Tibial nerve (tissue), 4 donors: ENCODE results near the gene KATNAL2. TPM values are rescaled to one million over a fixed set of nuclear protein-coding genes. Genes with fewer than 3 reads are reported as not detected.

Source experiments
- DNase-seq, 2 donors: peaks; one replicate each; pipeline ENCODE4 v3.0.0-alpha.2; 2019; ENCODE audit warnings: low spot score in 2 of 2
- H3K27ac ChIP-seq, 4 donors: fragments of 200-600 bp; sonication (generic) in 3 of 4; one replicate each; pipeline ENCODE4 v1.5.1; 2017 to 2019; ENCODE audit warnings: mild to moderate bottlenecking in 1 of 4
- H3K27me3 ChIP-seq, 2 donors: fragments of 200-600 bp; sonication (generic) in 1 of 2; one replicate each; pipeline versions ENCODE4 v1.5.1 to v1.6.0; 2017 to 2019
- H3K36me3 ChIP-seq, 3 donors: fragments of 200-600 bp; sonication (generic); one replicate each; pipeline ENCODE4 v1.5.1; 2018 to 2019
- H3K4me1 ChIP-seq, 4 donors: fragments of 200-600 bp; sonication (generic) in 3 of 4; one replicate each; pipeline ENCODE4 v1.5.1; 2017 to 2019
- H3K4me3 ChIP-seq, 4 donors: fragments of 200-600 bp; sonication (generic) in 3 of 4; one replicate each; pipeline ENCODE4 v1.5.1; 2017 to 2019; ENCODE audit warnings: mild to moderate bottlenecking in 1 of 4, moderate library complexity in 1 of 4
- H3K9me3 ChIP-seq, 4 donors: fragments of 200-600 bp; sonication (generic) in 3 of 4; one replicate each; pipeline ENCODE4 v1.5.1; 2017 to 2019
- EP300 ChIP-seq, 2 donors: sonication (generic); formaldehyde crosslinking; IDR thresholded peaks; one replicate each; pipeline ENCODE4 v1.6.1; 2017; ENCODE audit warnings: antibody characterized with exemption in 2 of 2, mild to moderate bottlenecking in 1 of 2
- POLR2A ChIP-seq, 2 donors: fragments of 450-650 bp; IDR thresholded peaks; one replicate each; pipeline ENCODE4 v1.6.1; 2017; ENCODE audit warnings: antibody characterized with exemption in 2 of 2, mild to moderate bottlenecking in 2 of 2, moderate library complexity in 2 of 2
- WGBS, 2 donors: methylation state at CpG; one replicate each; pipeline ENCODE4 v1.1.5; 2018; 5-methylcytosine and 5-hydroxymethylcytosine counted together
- total RNA-seq, 4 donors: library from RNA; depleted of rRNA; stranded (reverse); fragments of >200 nt; gene quantifications; one replicate each; pipeline ENCODE4 v1.1.0, GENCODE V29; 2016
- TF ChIP-seq, protein P1 (sequence below), 5 experiments: fragments of 200-600 bp in 3 of 5; fragments of 450-650 bp in 2 of 5; sonication (generic) in 3 of 5; IDR thresholded peaks; one replicate each; pipeline ENCODE4 v1.5.1; 2016 to 2019; ENCODE audit warnings: antibody characterized with exemption in 5 of 5, mild to moderate bottlenecking in 3 of 5, moderate library complexity in 2 of 5

The KATNAL2 gene
- total RNA-seq, 4 donors from 2014 or later = 2.4 to 11.7 (median 7.8) TPM

GRCh38 chr18:46910856-46911255, 6.5 kb upstream of the KATNAL2 start:
- peaks cover 0 to 6% (median 0%) of the 10 kb centered on the region in 3 donors for H3K36me3 ChIP-seq
- H3K9me3 ChIP-seq = peaks cover 0 to 9% (median 0%) of the 10 kb centered on the region in 4 donors
- 80 to 84% methylated on average over 3 of the region's 3 CpGs for WGBS, 2 donors
- TF ChIP-seq POLR2A (IDR thresholded peaks at IDR 0.05) (no peak), EP300 (IDR thresholded peaks at IDR 0.05) (no peak)
- TF ChIP-seq, protein P1, sequence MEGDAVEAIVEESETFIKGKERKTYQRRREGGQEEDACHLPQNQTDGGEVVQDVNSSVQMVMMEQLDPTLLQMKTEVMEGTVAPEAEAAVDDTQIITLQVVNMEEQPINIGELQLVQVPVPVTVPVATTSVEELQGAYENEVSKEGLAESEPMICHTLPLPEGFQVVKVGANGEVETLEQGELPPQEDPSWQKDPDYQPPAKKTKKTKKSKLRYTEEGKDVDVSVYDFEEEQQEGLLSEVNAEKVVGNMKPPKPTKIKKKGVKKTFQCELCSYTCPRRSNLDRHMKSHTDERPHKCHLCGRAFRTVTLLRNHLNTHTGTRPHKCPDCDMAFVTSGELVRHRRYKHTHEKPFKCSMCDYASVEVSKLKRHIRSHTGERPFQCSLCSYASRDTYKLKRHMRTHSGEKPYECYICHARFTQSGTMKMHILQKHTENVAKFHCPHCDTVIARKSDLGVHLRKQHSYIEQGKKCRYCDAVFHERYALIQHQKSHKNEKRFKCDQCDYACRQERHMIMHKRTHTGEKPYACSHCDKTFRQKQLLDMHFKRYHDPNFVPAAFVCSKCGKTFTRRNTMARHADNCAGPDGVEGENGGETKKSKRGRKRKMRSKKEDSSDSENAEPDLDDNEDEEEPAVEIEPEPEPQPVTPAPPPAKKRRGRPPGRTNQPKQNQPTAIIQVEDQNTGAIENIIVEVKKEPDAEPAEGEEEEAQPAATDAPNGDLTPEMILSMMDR (IDR thresholded peaks at IDR 0.05) = no peak
- no peaks in the 10 kb centered on the region for H3K27me3 ChIP-seq
- no peak overlapping the region for H3K4me3 ChIP-seq
- DNase-seq = no peak
- H3K4me1 ChIP-seq = peaks cover 0 to 12% (median 3%) of the 10 kb centered on the region in 4 donors
- H3K27ac ChIP-seq = no peak overlapping the region

DNA sequence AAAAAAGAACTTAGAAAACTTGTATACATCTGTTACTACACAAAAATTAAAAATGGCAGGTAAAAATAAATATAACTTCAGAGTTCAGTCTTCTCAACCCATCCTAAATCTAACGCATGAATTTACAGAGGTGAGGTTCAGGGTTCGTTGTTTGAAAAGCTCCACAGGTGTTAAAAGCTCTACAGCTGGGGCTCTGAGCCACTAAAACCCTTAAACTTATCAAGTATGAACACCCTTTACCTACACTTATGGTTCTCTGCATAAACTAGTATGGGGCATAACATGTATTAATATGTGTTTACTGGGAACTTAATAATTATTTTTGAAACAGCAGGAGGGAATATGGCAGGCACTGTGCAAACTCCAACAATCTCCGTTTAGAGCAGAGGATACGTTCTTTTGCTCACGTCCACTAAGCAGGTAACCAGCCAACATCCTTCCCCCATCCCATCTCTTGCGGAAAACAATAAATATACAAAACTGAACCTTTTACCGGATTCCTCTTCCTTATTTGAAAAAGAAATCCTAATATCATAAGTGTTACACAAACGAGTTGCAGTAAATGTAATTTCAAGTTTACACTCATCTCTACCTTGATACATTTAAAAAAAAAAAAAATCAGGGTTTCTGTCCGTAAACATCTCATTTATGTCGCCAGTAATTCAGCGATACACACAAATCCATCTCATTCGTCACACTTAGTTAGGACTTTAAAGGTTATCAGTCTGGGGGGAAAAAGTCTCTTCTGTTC, 1.4 kb upstream of the KATNAL2 start:
- no peak for DNase-seq
- no peaks in the 10 kb centered on the region for H3K27me3 ChIP-seq
- peak overlapping the region in 2 of 4 donors; percentile 90 to 92 for H3K27ac ChIP-seq
- WGBS, 2 donors = 27 to 30% methylated on average over 12 of the region's 12 CpGs
- no peaks in the 10 kb centered on the region for H3K9me3 ChIP-seq
- H3K36me3 ChIP-seq = no peaks in the 10 kb centered on the region
- H3K4me3 ChIP-seq = peak overlapping the region in 3 of 4 donors; percentile 56 to 93 (median 76)
- TF ChIP-seq POLR2A (IDR thresholded peaks at IDR 0.05) = no peak
- TF ChIP-seq, protein P1 (IDR thresholded peaks at IDR 0.05) = no peak
- TF ChIP-seq EP300 (IDR thresholded peaks at IDR 0.05) = no peak
- H3K4me1 ChIP-seq = peaks cover 0 to 27% (median 5%) of the 10 kb centered on the region in 4 donors

DNA sequence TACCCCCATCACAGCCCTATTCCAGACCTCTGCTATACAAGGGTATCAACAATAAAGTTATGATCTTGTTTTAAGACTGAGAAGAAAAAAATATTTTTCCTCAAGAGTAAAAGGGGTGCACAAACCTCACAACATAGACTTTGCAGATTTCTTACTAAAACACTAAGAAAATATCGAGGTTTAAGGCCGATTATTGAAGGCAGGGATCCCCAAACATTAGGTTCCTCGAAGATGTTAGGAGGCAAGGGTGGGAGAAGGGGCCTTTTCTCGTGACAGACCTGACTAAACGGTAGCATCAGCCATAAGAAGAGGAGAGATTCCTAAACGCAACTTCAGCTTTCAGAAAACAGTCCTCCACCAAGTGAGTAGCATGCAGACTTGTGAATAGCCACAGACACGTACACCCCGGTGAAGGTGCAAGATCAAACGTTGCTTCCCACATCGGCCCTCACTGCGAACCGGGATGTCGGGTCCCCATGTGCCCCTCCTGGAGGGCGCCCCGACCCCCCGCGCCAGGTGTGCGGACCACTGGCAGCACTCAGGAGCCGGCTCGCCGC, 773 bp upstream of the KATNAL2 start:
- DNase-seq = peak in 1 of 2 donors; percentile 8
- TF ChIP-seq POLR2A (IDR thresholded peaks at IDR 0.05) (no peak), EP300 (IDR thresholded peaks at IDR 0.05) (no peak)
- TF ChIP-seq, protein P1 (IDR thresholded peaks at IDR 0.05) = no peak
- WGBS, 2 donors = 0 to 1% methylated on average over 14 to 21 of the region's 21 CpGs

GRCh38 chr18:46917803-46918600, 600 bp downstream of the KATNAL2 start:
- no peaks in the 10 kb centered on the region for H3K9me3 ChIP-seq
- H3K36me3 ChIP-seq = no peaks in the 10 kb centered on the region
- peaks cover 0 to 27% (median 5%) of the 10 kb centered on the region in 4 donors for H3K4me1 ChIP-seq
- peak overlapping the region; percentile 49 to 93 (median 68) for H3K4me3 ChIP-seq
- TF ChIP-seq POLR2A (IDR thresholded peaks at IDR 0.05) (no peak), EP300 (IDR thresholded peaks at IDR 0.05) (no peak)
- TF ChIP-seq, protein P1 (IDR thresholded peaks at IDR 0.05) = no peak
- H3K27ac ChIP-seq = peak overlapping the region; percentile 66 to 92 (median 86)
- peak in 1 of 2 donors; percentile 44 for DNase-seq
- no peaks in the 10 kb centered on the region for H3K27me3 ChIP-seq
- 21 to 28% methylated on average over 33 of the region's 33 CpGs for WGBS, 2 donors

More for the DNA sequence above, 773 bp upstream of the KATNAL2 start:
- H3K27me3 ChIP-seq = no peaks in the 10 kb centered on the region
- H3K4me3 ChIP-seq = peak overlapping the region; percentile 56 to 93 (median 68)
- H3K27ac ChIP-seq = peak overlapping the region; percentile 66 to 92 (median 86)
- peaks cover 0 to 27% (median 5%) of the 10 kb centered on the region in 4 donors for H3K4me1 ChIP-seq
- H3K9me3 ChIP-seq = no peaks in the 10 kb centered on the region
- H3K36me3 ChIP-seq = no peaks in the 10 kb centered on the region
